ENCODE measurements around the gene GOLGB1. TPM values are rescaled to one million over a fixed set of nuclear protein-coding genes. Genes with fewer than 3 reads are reported as not detected.

Gene GOLGB1
- polyA plus RNA-seq, 3 donors = 1.2 to 7.1 (median 1.7) TPM

DNA sequence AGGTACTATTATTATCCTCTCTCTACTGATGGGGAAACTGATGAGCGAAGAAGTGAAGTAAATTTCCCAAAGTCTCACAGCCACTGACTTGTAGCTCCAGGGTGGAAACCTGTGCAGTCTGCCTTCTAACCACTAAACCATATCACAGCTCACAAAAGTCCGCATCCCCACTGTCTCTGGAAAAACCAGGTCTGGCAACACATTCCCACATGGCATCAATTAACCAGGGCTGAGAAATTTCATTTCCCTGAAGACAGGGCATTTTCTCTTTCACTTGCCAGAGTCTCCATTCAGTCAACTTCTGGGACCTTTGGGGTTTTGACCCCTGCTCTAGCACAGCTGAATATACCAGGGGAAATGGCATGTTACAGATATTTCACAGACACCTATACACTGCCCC is 129.8 kb downstream of the GOLGB1 start:
- Histone ChIP-seq H3K27me3 (ENCODE audit: control insufficient read depth in 2 of 2, insufficient read depth in 2 of 2, low read length in 2 of 2) (no peaks in the 10 kb centered on the region), H3K27ac (ENCODE audit: low read depth in 1 of 2, low read length in 2 of 2) (no peak overlapping the region), H3K9ac (ENCODE audit: insufficient read depth, low read length, poor library complexity, severe bottlenecking) (no peak overlapping the region), H2AFZ (ENCODE audit: insufficient read depth, low read depth, low read length, poor library complexity, severe bottlenecking) (no peak overlapping the region), H3K9me3 (replicated peaks in 1 of 2; ENCODE audit: control insufficient read depth in 1 of 2, insufficient read depth in 1 of 2, low read length in 2 of 2) (no peaks in the 10 kb centered on the region), H3K79me2 (ENCODE audit: insufficient read depth, low read length) (no peaks in the 10 kb centered on the region), H3K4me3 (replicated peaks in 1 of 3; ENCODE audit: low read depth in 2 of 3, low read length in 3 of 3) (no peak overlapping the region), H4K20me1 (ENCODE audit: insufficient read depth, low read length) (no peaks in the 10 kb centered on the region), H3K4me2 (replicated peaks; ENCODE audit: extremely low read depth, low read length, poor library complexity, severe bottlenecking) (no peak overlapping the region), H3K36me3 (replicated peaks in 1 of 2; ENCODE audit: control insufficient read depth in 1 of 2, insufficient read depth in 2 of 2, low read length in 2 of 2) (no peaks in the 10 kb centered on the region), H3K4me1 (ENCODE audit: control insufficient read depth in 1 of 2, insufficient read depth in 2 of 2, low read length in 2 of 2) (no peaks in the 10 kb centered on the region)
- no peak for DNase-seq
- TF ChIP-seq, protein P1, sequence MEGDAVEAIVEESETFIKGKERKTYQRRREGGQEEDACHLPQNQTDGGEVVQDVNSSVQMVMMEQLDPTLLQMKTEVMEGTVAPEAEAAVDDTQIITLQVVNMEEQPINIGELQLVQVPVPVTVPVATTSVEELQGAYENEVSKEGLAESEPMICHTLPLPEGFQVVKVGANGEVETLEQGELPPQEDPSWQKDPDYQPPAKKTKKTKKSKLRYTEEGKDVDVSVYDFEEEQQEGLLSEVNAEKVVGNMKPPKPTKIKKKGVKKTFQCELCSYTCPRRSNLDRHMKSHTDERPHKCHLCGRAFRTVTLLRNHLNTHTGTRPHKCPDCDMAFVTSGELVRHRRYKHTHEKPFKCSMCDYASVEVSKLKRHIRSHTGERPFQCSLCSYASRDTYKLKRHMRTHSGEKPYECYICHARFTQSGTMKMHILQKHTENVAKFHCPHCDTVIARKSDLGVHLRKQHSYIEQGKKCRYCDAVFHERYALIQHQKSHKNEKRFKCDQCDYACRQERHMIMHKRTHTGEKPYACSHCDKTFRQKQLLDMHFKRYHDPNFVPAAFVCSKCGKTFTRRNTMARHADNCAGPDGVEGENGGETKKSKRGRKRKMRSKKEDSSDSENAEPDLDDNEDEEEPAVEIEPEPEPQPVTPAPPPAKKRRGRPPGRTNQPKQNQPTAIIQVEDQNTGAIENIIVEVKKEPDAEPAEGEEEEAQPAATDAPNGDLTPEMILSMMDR (IDR thresholded peaks at IDR 0.05) = no peak
- peaks cover 0 to 1% (median 0%) of the 10 kb centered on the region in 3 donors for H3K27me3 Mint-ChIP-seq (ENCODE audit: low read depth in 3 of 3)
- H3K4me1 Mint-ChIP-seq = peaks cover 4% of the 10 kb centered on the region
- 100% methylated on average over 1 of the region's 2 CpGs for WGBS (ENCODE audit: insufficient coverage)
- no peak overlapping the region for H3K4me3 Mint-ChIP-seq
- H3K9me3 Mint-ChIP-seq = peaks cover 0 to 6% (median 4%) of the 10 kb centered on the region in 7 donors
- intact Hi-C loops (cut with micrococcal nuclease) = no loop called here
- no peaks in the 10 kb centered on the region for H3K36me3 Mint-ChIP-seq
- H3K27ac Mint-ChIP-seq = no peak overlapping the region

Small RNA genes within 50 kb of the gene (small RNA-seq; reads per million reads assigned to genes)
- gene RNU4-62P (ENCODE audit: insufficient read length, low read depth) = not detected

Other genes with a start within 250 kb of the GOLGB1 start
- gene POLQ, start 203.8 kb downstream of the GOLGB1 start, polyA plus RNA-seq = under 1 TPM in 2 of 3 donors, not detected in 1; 0.03 TPM
- not detected for gene ARGFX, start 181.8 kb downstream of the GOLGB1 start, polyA plus RNA-seq
- not detected for gene FBXO40, start 156.4 kb downstream of the GOLGB1 start, polyA plus RNA-seq
- gene HCLS1, start 88.8 kb downstream of the GOLGB1 start, polyA plus RNA-seq = 100 to 1,000 TPM; 311 to 483 (median 475) TPM
- 10 to 100 TPM in 1 of 3 donors, 1 to 10 TPM in 2; 6.0 to 27.7 (median 7.5) TPM for gene IQCB1, start 85.3 kb upstream of the GOLGB1 start, polyA plus RNA-seq
- 10 to 100 TPM; 31.5 to 91.6 (median 75.7) TPM for gene EAF2, start 85.5 kb upstream of the GOLGB1 start, polyA plus RNA-seq
- 1 to 10 TPM in 1 of 3 donors, under 1 TPM in 2; 0.37 to 5.4 (median 0.62) TPM for gene SLC15A2, start 144.7 kb upstream of the GOLGB1 start, polyA plus RNA-seq